HUES48 (cell line): ENCODE measurements around the gene GPX4.

Experiments
- H3K27ac ChIP-seq: one replicate; pipeline ENCODE4 v1.7.0; 2013; ENCODE audit warnings: low read depth, low read length, inconsistent platforms
- H3K27me3 ChIP-seq: 2 replicates; pipeline ENCODE4 v1.6.1; 2013; ENCODE audit warnings: mild to moderate bottlenecking, low read length; ENCODE audit not compliant: control insufficient read depth, insufficient read depth
- H3K36me3 ChIP-seq: 2 replicates; pipeline ENCODE4 v1.6.1; 2013; ENCODE audit warnings: low read length; ENCODE audit not compliant: control insufficient read depth, insufficient read depth
- H3K4me1 ChIP-seq: 2 replicates; pipeline ENCODE4 v1.6.1; 2013; ENCODE audit warnings: mild to moderate bottlenecking, low read length; ENCODE audit not compliant: control insufficient read depth, insufficient read depth
- H3K4me3 ChIP-seq: 2 replicates; pipeline ENCODE4 v1.5.1; 2013; ENCODE audit warnings: mild to moderate bottlenecking, low read depth, low read length
- H3K9ac ChIP-seq: 2 replicates; pipeline ENCODE4 v1.6.1; 2013; ENCODE audit warnings: mild to moderate bottlenecking, low read depth, low read length, moderate library complexity
- H3K9me3 ChIP-seq: 2 replicates; pipeline ENCODE4 v1.6.1; 2013; ENCODE audit warnings: low read length; ENCODE audit not compliant: control insufficient read depth, insufficient read depth

GPX4 gene

DNA sequence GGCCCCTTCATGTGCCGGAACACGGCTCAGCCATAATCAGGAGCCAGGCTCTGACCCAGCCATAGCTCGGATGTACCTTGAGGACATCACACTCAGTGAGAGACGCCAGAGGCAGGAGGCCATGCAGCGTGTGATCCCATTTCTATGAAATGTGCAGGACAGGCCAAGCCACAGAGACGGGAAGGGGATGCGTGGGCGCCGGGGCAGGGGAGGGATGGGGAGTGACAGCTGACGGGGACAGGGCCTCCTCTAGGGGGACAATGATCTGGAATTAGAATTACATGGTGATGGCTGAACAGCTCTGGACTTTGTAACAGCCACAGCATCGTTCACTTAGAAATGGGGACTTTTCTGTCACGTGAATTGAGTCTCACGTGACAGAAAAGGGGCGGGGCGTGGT lies 35.3 kb downstream of the GPX4 start:
- no peak overlapping the region for H3K4me3 ChIP-seq
- no peaks in the 10 kb centered on the region for H3K27me3 ChIP-seq
- H3K9ac ChIP-seq = no peak overlapping the region
- H3K9me3 ChIP-seq = no peaks in the 10 kb centered on the region
- H3K27ac ChIP-seq = no peak overlapping the region
- H3K4me1 ChIP-seq = no peaks in the 10 kb centered on the region
- H3K36me3 ChIP-seq = peaks cover 3% of the 10 kb centered on the region; the same call in 1 of the 2 replicates

DNA sequence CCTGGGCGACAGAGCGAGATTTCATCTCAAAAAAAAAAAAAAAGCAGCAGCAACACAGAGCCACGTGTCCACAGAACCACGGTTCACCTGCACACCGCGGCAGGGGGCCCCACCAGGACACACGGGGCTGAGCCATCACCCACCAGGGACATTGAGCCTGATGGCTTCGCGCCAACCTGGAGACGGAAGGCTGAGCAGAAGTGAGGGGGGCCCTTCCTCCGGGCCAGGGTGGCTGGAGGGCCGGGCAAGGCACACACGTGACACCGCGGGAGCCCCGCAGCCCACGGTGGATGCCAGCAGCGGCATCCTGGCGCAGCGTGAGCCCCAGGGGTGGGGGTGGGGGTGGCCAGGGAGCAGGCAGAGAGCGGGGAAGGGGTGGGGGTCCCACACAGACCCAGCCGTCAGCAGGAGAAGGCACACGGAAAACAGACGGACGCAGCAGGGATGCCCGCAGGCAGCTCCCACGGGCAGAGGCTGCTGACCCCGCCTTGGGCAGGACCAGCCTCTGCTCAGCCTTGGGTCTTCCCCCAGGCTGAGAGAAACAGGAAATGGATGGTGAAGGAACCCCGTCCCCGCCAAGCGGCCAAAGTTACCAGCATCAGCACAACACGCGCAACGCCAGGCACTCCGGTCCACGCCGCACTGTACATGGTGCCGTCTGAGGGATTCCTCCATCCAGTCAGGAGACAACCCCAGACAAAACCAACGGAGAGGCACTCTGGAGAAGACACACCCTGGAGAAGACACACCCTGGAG lies 36.7 kb downstream of the GPX4 start:
- peaks cover 4% of the 10 kb centered on the region; the same call in 1 of the 2 replicates for H3K36me3 ChIP-seq
- H3K4me1 ChIP-seq = no peaks in the 10 kb centered on the region

DNA sequence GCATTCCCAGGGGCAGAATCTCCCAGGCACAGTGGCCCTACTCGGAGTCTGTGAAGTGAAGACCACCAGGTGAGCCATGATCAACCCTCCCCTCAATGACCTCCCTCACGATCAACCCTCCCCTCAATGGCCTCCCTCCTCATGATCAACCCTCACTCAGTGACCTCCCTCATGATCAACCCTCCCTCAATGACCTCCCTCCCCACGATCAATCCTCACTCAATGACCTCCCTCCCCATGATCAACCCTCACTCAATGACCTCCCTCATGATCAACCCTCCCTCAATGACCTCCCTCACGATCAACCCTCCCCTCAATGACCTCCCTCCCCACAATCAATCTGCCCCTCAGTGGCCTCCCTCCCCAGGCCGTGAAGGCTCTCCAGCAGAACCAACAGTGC lies 38.1 kb downstream of the GPX4 start:
- Histone ChIP-seq H3K4me3 (no peak overlapping the region), H3K36me3 (peaks cover 6% of the 10 kb centered on the region; the same call in 1 of the 2 replicates), H3K9ac (no peak overlapping the region), H3K9me3 (no peaks in the 10 kb centered on the region), H3K27ac (no peak overlapping the region), H3K27me3 (no peaks in the 10 kb centered on the region), H3K4me1 (peaks cover 2% of the 10 kb centered on the region)

More for the DNA sequence above, 36.7 kb downstream of the GPX4 start:
- Histone ChIP-seq H3K27ac (no peak overlapping the region), H3K9ac (no peak overlapping the region), H3K27me3 (no peaks in the 10 kb centered on the region), H3K9me3 (no peaks in the 10 kb centered on the region), H3K4me3 (no peak overlapping the region)

DNA sequence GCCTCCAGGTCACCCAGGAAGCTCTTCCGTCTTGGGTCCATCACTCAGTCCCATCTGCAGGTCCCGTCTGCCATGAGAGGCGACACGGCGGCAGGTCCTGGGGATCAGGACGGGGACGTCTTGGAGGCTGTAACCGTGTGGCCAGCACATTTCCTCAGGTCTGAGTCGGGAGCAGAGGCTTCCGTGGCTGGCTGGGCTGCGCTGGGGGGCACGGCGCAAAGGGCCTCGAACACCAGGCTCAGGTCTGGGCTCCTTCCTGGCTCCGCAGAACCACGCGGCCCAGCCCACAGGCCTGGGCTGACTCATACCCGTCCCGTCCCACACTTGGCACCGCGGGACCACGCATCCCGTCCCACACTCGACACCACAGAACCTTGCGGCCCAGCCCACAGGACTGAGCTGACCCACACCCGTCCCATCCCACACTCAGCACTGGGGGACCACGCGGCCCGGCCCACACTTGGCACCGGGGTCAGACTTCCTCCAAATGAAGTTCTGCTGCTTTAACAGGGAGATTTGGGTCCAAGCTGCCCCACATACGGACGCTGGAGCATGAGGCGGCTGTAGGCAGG lies 40.1 kb downstream of the GPX4 start:
- Histone ChIP-seq H3K36me3 (peaks cover 8% of the 10 kb centered on the region; the same call in 1 of the 2 replicates), H3K9ac (no peak overlapping the region), H3K9me3 (no peaks in the 10 kb centered on the region), H3K4me3 (no peak overlapping the region), H3K27me3 (no peaks in the 10 kb centered on the region), H3K4me1 (peaks cover 10% of the 10 kb centered on the region), H3K27ac (no peak overlapping the region)

DNA sequence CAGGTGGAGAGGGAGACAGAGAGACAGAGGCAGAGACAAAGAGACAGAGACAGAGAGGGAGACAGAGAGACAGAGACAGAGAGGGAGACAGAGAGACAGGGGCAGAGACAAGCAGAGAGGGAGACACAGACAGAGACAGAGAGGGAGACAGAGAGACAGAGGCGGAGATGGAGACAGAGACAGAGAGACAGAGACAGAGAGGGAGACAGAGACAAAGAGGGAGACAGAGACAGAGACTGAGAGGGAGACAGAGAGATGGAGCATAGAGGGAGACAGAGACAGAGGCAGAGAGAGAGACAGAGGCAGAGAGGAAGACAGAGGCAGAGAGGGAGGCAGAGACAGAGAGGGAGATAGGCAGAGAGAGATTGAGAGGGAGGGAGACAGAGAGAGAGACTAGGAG lies 40.9 kb downstream of the GPX4 start:
- Histone ChIP-seq H3K9ac (no peak overlapping the region), H3K9me3 (no peaks in the 10 kb centered on the region), H3K36me3 (peaks cover 8% of the 10 kb centered on the region; the same call in 1 of the 2 replicates), H3K4me3 (no peak overlapping the region), H3K27ac (no peak overlapping the region), H3K27me3 (no peaks in the 10 kb centered on the region), H3K4me1 (peaks cover 10% of the 10 kb centered on the region)

DNA sequence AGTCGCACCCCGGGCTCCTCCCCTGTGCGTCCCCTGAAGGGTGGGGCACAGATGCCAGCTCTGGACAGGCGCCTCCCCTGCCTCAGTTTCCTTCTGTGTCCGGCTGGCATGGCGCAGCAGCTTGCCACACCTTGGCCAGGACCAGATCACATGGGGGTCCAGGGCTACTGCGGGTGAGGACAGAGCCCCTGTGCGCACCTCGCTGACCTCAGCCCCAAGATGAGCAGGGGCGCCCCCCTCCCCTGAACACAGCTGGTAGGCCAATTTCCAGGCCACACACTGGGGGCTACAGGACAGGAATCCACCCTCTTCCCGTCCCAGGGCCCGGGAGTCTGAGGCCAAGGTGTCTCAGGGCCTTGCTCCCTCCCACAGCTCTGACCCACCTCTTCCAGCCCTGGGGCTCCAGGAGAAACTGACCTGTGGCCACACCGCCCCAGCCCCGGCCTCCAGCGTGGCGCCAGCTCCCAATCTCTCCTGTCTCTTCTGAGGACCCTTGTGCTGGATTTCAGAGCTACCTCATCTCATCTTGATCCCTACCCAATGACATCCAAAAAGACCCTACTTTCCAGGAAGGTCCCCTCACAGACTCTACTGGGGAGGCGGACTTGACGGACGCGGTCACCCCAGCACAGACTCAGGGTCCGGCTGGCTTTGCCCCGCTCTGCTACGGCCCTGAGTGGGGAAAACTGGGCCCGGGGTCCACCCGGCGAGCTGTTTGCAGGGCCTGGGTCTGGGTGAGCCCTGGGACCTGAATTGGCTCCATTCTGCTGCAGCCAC lies 42.0 kb downstream of the GPX4 start:
- peaks cover 8% of the 10 kb centered on the region; the same call in 1 of the 2 replicates for H3K36me3 ChIP-seq
- no peak overlapping the region for H3K9ac ChIP-seq
- peaks cover 10% of the 10 kb centered on the region for H3K4me1 ChIP-seq
- no peak overlapping the region for H3K4me3 ChIP-seq
- H3K9me3 ChIP-seq = no peaks in the 10 kb centered on the region
- no peaks in the 10 kb centered on the region for H3K27me3 ChIP-seq
- H3K27ac ChIP-seq = no peak overlapping the region

DNA sequence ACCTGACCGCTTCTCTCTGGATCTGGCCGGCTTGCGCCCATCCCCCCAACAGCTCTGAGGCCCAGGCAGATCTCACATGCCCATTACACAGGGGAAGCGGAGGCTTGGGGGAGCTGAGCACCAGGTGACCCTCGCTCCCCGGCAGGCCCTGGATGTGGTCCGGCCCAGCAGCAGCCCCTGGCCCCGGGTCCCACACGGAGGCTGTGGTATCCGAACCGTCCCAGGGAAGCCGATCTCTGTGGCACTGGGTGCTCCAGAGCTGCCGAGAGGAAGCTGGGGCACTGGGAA lies 42.6 kb downstream of the GPX4 start:
- no peak overlapping the region for H3K4me3 ChIP-seq
- H3K27me3 ChIP-seq = no peaks in the 10 kb centered on the region
- no peaks in the 10 kb centered on the region for H3K9me3 ChIP-seq
- peaks cover 10% of the 10 kb centered on the region for H3K4me1 ChIP-seq
- peaks cover 8% of the 10 kb centered on the region; the same call in 1 of the 2 replicates for H3K36me3 ChIP-seq
- no peak overlapping the region for H3K27ac ChIP-seq
- no peak overlapping the region for H3K9ac ChIP-seq

DNA sequence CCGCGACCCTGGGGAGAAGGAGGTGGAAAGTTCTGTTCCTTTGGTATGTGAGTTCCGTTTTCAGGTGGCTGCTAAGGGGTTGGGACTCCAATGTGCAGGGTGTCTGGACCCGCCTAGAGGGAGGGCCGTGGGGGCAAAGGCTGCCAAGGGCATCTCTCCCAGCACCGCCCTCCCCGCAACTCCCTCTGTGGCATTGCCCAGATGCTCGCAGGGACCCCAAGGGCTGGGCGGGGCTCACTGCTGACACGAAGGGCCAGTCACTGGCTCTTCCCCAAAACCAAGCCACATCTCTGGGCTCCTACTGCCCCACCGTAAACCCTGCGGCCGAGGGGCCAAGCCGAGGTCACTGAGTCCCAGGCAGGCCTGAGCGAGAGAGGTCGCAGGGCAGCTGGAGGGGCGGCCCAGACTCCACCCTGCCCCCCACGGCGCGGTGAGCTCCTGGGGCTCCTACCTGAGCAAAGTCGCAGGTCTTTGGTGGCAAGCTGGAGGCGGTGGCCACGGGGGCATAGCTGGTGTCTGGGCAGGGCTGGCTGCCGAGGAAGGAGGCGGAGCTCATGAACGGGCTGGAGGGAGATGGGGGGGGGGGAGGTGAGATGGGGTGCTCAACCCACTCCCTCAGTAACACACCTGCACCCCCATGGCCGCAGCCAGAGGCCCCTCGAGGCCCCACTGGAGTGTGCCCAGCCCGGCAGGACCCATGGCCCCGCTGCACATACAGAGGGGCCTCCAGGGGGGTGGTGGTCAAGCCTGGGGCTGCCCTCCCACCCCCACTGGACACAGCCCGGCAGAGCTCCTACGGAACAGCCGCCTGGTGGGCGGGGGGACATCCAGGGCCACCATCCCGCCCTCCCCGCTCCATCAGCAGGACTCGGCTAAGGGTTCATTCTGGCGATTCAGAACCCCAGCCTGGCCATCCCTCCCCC lies 43.3 kb downstream of the GPX4 start:
- peak overlapping the region; percentile 35 for H3K27ac ChIP-seq
- no peak overlapping the region for H3K4me3 ChIP-seq
- peaks cover 10% of the 10 kb centered on the region for H3K4me1 ChIP-seq
- no peaks in the 10 kb centered on the region for H3K27me3 ChIP-seq
- H3K9ac ChIP-seq = no peak overlapping the region
- H3K36me3 ChIP-seq = peaks cover 11% of the 10 kb centered on the region; the same call in 1 of the 2 replicates
- H3K9me3 ChIP-seq = no peaks in the 10 kb centered on the region

DNA sequence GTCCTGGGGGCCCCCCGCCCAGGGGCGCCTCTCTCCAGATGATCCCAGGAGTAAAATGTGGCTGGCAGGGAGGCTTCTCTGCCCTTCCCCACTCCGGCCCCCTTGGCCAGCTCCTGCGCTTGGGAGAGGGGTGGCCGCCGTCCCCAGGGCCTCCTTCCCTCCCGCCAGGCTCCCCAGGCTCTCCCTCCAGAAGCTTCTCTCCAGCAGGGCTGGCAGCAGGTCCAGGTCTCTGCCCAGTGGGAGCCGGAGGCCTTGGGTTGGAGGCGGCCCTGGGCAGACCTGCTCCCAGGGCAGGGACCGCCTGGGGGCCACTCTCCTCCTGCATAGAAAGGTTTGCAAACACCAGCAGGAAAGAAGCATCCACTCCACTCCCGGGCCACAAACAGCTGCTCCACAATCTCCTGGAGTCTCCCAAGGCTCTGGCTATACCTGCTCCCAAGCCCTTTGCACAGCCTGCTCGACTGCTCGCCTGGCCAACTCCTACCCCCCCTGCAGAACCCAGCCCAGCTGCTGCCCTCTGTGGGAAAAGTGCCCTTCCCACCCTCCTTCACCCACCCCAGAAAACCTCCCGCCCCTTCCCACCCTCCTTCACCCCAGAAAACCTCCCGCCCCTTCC lies 44.2 kb downstream of the GPX4 start:
- no peak overlapping the region for H3K4me3 ChIP-seq
- no peaks in the 10 kb centered on the region for H3K27me3 ChIP-seq
- no peak overlapping the region for H3K27ac ChIP-seq
- no peak overlapping the region for H3K9ac ChIP-seq
- no peaks in the 10 kb centered on the region for H3K9me3 ChIP-seq
- H3K36me3 ChIP-seq = peaks cover 15% of the 10 kb centered on the region; the same call in 1 of the 2 replicates
- peaks cover 10% of the 10 kb centered on the region for H3K4me1 ChIP-seq
